ENCODE data around the gene ARHGEF7.

The ARHGEF7 gene

GRCh38 chr13:111282997-111283396 lies 167.9 kb downstream of the ARHGEF7 start:
- DNase-seq, result no peak

DNA sequence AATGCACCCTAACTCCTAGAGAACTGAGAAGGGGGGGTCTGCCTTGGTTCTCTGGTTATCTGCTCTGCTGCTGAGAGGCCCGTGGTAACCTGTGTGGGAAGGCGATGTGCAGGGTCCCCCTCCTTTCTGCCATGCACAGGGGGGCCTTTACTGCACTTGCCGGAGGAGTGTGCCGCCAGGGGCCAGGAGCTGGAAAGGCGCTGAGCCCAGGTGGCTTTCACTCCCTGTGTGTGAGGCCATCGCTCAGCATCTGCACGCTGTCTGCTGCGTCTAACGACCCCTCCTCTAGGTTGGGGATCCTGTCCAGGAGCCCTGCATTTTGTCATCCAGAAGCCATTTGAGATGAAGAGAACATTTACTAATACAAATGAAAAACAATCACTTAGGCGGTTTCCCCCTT lies 168.3 kb downstream of the ARHGEF7 start:
- DNase-seq, result no peak

GRCh38 chr13:111283991-111284390 lies 168.9 kb downstream of the ARHGEF7 start:
- no peak for DNase-seq

DNA sequence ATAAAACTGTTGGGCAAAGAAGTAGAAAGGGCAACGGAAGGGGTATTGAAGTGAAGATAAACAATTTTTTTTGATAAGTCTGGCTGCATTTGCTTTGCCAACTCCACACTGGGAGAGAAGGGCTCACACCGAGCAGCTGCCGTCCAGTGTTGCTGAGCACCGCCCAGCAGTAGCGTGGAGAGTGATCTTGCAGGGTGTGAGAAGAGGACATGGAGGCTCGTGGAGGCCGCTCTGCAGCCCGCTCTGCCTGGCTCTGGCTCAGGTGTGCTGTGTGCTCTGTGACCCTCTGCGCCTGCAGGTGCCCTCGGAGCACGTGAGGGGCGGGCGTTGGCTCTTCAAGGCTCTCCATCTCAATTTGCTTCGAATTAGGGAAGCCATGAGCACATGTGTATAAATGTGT lies 169.5 kb downstream of the ARHGEF7 start:
- no peak for DNase-seq

DNA sequence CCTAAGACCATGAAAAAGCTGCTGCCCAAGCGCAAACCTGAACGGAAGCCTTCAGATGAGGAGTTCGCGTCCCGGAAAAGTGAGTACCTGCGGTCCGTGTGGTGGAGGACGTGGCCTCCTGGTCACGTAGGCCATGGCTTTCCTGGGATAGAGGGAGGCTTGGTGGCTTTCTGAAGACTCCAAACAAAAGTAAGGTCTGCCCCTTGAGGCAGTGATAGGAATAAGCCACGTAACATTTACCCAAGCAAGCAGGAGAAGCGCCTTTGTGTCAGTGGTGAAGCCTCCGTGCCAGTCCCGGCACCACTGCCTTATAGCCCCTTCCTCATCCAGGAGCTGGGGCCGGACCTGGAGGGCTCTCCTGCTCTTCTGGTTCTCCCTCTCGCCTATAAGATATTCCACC lies 171.1 kb downstream of the ARHGEF7 start:
- DNase-seq, result no peak

- DNase-seq, result no peak
These were observed 171.6 kb downstream of the ARHGEF7 start for GRCh38 chr13:111286749-111287148.

GRCh38 chr13:111287201-111287600 lies 172.1 kb downstream of the ARHGEF7 start:
- no peak for DNase-seq

DNA sequence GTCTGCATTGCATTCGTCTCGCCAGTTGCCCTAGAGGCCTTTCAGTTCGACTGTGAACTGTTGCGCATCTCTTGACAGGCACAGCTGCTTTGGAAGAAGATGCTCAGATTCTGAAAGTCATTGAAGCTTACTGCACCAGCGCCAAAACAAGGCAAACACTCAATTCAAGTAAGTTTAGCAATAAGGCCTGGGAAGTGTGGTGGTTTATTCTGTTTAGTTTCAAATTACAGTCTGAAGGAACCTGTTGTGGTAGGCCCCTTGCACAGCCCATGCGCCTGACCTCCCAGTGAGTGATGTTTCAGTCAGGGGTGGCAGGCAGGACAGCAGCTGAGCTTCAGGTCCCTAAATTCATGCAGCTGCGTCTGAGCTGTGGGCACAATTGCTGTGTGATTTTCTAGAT lies 173.2 kb downstream of the ARHGEF7 start:
- DNase-seq, result no peak

- DNase-seq, result no peak
These were observed 174.1 kb downstream of the ARHGEF7 start for GRCh38 chr13:111289251-111289650.

DNA sequence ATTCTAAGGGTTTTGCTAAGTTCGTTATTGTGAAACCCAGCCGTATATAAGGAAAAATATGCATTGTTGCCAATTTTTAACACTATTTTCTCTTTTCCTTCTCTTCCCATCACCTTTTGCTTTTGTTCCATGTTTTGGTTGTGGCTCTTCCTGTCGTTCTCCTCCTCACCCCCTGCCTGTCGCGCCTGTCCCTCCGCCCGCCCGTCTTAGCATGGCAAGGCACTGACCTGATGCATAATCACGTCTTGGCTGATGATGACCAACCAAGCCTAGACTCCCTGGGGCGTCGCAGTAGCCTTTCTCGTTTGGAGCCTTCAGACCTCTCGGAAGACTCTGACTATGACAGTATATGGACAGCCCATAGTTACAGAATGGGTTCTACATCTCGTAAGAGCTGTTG lies 176.8 kb downstream of the ARHGEF7 start:
- no peak for DNase-seq

DNA sequence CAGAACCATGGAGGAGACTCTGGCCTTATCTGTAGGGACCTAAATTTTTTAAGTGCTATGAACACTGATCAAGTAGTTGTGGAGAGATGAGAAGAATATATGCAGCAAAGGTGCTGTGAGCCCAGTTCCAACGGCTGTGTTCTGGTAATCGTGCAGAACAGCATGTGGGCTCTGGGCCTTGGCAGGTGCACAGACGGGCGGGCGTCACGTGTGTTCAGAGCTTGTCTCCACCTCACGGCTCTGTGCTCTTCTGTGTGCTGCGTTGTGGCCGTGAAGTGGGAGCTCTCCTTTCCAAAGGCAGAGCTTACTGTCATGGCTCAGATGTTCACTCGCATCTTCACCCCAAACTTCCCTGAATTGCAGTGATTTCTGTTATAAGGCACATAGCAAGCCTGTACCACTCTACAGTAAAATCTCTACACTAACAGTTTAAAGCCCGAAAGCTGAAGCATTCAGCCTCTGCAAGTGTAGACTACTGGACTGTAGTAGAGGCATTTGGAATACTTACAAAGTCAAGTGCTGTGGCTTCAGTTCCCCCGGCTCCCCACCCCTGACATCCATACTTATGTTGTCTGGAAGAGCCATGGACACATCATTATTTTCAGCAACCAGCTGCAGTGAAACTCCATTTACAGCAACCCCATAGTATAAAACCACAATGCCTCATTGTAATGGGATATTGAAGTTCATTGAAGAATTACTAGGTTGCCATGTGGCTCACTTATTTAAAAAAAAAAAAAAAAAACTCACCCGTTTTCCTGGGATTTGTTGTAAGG lies 177.8 kb downstream of the ARHGEF7 start:
- DNase-seq, result no peak

DNA sequence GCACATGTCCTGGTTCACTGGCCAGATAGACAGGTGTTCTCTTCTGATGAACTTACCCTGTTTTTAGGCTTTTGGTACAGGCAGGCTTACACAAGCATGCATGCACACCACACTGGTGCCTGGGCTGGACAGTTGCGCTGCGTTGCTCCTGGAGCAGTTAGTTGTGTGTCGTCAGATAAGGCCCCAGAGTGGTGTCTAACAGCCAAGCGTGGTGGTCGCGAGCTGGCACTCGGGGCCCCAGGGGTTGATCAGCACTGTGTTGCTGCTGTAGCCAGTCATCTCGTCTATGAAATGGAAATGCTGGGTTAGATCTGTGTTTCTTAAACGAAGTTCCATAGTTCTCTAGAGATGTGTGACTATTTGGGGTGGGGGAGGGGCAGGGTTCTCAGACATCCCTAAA lies 180.8 kb downstream of the ARHGEF7 start:
- DNase-seq, result no peak

- peak; percentile 18 for DNase-seq
These were observed 181.3 kb downstream of the ARHGEF7 start for GRCh38 chr13:111296417-111296816.

DNA sequence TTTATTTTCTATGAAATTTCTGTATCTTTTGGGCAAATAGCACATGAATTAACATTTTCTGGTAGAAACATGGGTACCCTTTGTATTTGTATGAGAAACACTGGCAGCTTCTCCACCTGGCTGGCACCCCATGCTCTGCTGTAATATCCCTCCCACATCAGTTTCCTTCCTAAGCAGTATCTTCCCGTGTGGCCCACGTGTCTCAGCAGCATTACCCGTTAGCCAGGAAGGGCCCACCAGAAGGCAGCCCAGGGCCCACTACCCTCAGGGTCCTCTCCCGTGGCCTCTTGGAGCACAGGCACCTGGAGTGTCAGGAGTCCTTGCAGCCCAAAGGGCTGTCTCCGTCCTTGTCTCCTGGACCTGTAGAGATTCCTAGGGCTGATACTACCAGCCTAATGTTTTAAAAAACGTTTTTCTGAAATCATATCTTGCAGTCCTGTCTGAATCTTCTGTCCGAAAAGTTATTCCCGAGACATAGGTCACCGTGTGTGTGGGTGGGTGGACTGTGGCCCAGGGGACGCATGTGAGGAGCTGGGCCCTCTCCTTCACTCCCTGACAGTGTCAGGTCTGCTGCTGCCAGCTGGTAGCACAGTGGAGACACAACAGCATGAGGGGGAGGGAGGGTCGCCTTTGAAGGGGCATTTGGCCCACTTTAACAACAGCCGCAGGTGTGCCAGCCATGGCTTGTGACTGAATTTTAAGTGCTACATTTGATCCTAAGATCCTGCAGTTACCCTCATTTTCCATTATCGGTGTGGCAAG lies 183.3 kb downstream of the ARHGEF7 start:
- no peak for DNase-seq

- no peak for DNase-seq
These were observed 187.1 kb downstream of the ARHGEF7 start for GRCh38 chr13:111302045-111302726.

DNA sequence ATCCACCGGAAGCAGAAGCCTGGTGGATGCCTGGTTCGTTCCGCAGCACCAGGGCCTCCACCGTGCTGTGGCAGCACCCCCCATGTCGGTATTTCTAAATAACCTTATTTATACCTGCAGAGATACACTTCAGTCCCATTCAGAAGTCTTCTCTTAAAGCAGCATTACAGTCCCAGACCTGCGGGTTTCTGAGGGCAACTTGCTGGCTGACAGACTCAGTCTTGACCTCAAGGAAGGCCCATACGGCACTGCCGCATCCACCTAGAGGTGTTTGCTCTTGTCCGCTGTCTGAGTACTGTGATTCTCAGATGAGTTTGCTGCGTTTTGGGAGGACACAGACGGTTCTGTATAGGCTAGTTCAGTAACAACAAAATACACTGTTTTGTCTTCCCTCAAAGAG lies 188.4 kb downstream of the ARHGEF7 start:
- DNase-seq, result no peak

DNA sequence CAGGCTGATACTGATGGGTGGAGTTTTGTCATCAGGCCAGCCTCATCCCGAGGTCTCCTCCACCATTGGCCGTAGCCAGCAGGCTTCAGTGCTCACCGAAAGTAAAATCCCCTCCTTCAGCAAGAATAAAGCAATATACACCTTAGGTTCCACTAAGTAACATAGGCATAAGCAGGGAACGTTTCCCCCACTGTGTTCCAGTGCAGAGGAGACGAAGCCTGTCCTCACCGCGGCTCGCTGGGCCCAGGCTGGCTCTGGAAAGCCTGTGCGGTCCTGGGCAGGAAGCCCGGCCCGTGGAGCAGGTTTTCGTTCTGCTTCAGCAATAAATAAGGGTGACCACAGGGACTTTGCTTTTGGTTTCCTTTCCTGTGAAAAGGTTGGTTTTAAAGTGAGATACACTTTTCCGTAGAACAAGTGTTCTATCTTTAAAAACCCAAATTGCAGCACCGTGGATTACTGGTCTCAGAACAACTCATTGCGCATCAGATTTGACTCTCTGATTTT lies 189.0 kb downstream of the ARHGEF7 start:
- DNase-seq, result peak; percentile 53

DNA sequence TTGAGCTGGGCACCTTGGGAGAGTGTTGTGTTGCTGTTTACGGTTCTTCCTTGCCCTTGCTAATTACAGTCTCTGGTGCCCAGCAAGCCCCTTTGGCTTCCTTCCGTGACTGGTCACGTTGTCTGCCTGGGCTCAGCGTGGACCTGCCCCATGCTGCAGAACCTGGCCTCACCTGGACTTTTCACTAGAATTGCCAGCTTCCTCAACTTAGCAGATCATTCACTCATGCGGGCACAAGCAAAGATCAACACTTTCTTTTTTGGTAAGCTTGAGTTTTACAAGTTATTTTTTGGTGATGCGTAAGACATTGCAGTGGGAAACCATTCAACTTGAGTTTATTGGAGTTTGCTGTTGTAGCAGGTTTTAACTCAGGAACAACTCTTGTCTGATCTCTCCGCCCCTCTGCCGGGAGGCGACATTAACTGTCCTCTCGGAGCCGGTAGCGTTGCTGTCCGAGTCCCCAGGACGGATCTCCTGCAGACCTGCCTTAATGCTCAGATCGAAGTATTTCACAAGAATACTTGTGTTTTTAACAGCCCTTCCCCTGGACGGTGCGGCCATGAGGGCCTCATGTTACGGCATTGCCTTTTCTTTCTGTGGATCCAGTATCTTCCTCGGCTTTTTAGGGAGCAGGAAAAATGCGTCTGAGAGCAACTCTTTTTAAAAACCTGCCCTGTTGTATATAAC lies 189.6 kb downstream of the ARHGEF7 start:
- DNase-seq, result no peak

DNA sequence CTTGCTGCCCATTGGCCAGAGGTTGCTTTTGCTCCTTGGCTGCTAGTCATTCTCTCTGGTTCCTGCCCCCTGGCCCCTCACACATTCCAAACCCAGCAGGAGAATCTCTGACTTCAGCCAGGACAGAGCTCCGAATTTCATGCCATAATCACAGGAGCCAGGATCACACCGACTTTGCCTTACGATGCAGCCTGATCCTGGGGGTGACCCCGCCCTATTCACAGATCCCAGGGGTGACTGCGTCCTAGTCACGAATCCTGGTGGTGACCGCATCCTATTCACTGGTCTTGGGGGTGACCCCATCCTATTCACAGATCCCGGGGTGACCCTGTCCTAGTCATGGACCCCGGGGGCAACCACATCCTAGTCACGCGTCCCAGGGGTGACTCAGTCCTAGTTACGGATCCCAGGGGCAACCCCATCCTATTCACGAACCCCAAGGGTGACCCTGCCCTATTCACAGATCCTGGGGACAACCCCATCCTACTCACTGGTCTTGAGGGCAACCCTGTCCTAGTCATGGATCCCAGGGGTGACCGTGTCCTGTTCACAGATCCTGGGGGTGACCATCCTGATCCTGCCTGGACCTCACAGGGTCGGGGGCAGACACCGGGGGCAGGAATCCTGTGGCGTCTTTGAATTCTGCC lies 198.0 kb downstream of the ARHGEF7 start:
- no peak for DNase-seq

GRCh38 chr13:111313911-111314425 lies 198.9 kb downstream of the ARHGEF7 start:
- no peak for DNase-seq

DNA sequence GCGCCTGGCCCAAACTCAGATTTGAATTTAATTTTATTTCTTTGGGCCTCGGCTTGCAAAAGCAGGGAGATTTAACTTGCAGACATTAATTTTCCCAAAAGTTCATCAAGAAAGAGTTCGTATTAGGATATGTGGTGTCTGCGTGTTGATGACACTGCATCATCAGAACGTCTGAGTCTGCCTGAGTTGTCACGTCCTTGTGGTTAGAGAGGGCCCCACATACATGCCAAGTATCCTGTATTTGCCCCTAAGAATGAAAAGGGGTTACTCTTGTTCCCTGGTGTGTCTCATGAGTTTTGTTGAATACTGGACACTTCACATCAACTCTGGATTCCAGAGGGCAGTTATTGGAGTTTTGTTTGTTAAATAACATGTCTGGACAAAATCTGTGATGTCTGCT lies 199.7 kb downstream of the ARHGEF7 start:
- DNase-seq, result no peak

DNA sequence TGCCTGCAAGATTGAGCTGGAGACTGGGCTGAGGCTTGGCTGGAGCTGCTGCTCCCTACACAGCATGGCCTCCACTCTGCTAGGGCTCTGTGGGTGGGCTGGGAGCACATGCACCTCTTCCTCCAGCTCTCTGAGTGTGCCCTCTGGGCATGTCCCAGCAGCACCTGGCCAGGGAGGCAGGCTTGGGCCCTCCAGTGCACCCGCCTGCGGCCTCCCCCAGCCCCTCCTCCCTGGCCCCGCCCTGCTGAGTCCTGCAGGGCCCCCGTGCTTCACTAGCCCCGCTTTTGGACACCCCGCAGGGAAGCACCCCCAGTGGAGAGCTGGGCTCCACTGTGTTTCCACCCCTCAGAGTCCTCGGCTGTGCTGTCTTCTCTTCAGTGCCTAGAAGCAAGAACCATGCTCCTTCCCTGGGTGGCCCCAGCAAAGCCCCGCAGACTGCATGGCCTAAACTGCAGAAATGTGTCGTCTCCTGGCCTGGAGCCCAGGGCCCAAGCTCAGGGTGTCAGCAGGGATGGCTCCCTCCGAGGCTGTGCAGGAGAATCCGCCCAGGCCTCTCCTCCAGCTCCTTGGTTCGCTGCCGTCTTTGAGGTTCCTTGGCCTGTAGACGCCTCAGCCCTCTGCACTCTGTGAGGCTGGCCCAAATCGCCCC lies 200.4 kb downstream of the ARHGEF7 start:
- DNase-seq, result no peak

All from activated CD4-positive, alpha-beta T cell treated with anti-CD3 and anti-CD28 coated beads, Interleukin-2, amount 50 U/mL, for 16 hours (primary cell).